Erythroblast (primary cell): Measurements from ENCODE around the gene ADK.

Source experiments
- GATA1 ChIP-seq: IDR thresholded peaks from 2 replicates; pipeline ENCODE4 v1.6.1; 2011; ENCODE audit warnings: low read depth, mild to moderate bottlenecking, control low read depth, low read length, moderate library complexity
- POLR2A ChIP-seq: IDR thresholded peaks from 2 replicates; pipeline ENCODE4 v1.6.1; 2011; ENCODE audit warnings: mild to moderate bottlenecking, low read length

GRCh38 chr10:74107391-74107790, 43.6 kb upstream of the ADK start:
- TF ChIP-seq POLR2A (no peak), GATA1 (no peak)
